AG09319 (cell line): Measurements from ENCODE around the gene RXYLT1.
A peak's percentile ranks its signal among the peaks of the same experiment; 100 is the strongest.

Experiments used
- DNase-seq: peaks from one replicate; pipeline ENCODE4 v3.0.0-alpha.2; 2010; ENCODE audit warnings: low read depth; ENCODE audit errors: extremely low read depth
- TF ChIP-seq, protein P1 (sequence below): IDR thresholded peaks from 2 replicates; pipeline ENCODE4 v1.5.1; 2011; ENCODE audit warnings: low read depth, mild to moderate bottlenecking, inconsistent platforms, low read length, moderate library complexity

The RXYLT1 gene

DNA sequence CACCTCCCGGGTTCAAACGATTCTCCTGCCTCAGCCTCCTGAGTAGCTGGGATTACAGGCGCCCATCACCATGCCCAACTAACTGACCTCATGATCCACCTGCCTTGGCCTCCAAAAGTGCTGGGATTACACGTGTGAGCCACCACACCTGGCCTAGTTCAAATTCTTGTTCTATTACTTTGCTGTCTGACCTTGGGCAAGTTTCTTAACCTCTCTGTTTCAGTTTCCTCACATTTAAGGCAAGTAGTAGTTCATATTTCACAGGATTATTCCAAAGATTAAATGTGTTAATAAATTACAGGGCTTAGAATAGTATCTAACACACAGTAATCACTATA lies 10.9 kb downstream of the RXYLT1 start:
- TF ChIP-seq, protein P1, sequence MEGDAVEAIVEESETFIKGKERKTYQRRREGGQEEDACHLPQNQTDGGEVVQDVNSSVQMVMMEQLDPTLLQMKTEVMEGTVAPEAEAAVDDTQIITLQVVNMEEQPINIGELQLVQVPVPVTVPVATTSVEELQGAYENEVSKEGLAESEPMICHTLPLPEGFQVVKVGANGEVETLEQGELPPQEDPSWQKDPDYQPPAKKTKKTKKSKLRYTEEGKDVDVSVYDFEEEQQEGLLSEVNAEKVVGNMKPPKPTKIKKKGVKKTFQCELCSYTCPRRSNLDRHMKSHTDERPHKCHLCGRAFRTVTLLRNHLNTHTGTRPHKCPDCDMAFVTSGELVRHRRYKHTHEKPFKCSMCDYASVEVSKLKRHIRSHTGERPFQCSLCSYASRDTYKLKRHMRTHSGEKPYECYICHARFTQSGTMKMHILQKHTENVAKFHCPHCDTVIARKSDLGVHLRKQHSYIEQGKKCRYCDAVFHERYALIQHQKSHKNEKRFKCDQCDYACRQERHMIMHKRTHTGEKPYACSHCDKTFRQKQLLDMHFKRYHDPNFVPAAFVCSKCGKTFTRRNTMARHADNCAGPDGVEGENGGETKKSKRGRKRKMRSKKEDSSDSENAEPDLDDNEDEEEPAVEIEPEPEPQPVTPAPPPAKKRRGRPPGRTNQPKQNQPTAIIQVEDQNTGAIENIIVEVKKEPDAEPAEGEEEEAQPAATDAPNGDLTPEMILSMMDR: no peak
- no peak for DNase-seq

GRCh38 chr12:63792338-63792737 lies 12.6 kb downstream of the RXYLT1 start:
- TF ChIP-seq, protein P1: no peak

GRCh38 chr12:63795032-63795687 lies 15.5 kb downstream of the RXYLT1 start:
- TF ChIP-seq, protein P1: no peak
- no peak for DNase-seq

More at GRCh38 chr12:63792338-63792737, 12.6 kb downstream of the RXYLT1 start:
- no peak for DNase-seq

DNA sequence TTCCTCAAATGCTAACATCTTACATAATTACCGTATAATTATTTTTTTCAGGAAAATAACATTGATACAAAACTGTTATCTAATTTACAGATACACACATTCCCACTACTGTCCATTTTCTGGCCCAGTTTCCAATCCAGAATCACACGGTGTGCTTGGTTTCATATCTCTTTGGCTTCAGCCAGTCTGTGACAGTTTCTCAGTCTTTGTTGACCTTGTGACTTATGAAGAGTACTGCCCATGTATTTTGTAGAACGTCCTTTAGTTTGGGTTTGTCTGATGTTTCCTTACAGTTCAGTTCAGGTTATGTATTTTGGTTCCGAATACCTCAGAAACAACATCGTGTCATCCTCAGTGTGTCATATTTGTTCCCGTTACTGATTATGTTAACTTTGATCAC lies 16.2 kb downstream of the RXYLT1 start:
- TF ChIP-seq, protein P1: no peak
- no peak for DNase-seq

- TF ChIP-seq, protein P1: peak; percentile 55
- no peak for DNase-seq
These were observed 22.4 kb downstream of the RXYLT1 start for GRCh38 chr12:63802012-63802608.

DNA sequence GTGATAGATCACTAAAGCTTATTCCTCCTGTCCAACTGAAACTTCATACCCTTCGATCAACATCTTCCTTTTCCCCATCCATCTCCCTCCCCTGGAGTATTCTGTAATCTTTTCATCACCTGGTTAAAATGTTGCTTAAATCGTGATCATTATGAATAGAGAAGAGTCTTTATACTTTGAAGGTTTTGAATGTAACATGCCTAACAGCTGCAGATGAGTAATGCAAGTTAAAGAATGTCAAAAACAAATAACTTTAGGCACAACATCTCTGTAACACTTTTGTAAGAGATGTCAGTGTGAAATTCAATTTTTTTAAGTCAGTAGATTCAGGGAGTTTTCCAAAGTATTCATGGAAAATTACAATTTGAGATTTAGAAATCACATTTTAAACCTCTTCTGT lies 25.0 kb downstream of the RXYLT1 start:
- TF ChIP-seq, protein P1: no peak
- no peak for DNase-seq

GRCh38 chr12:63805704-63806672 lies 26.3 kb downstream of the RXYLT1 start:
- no peak for DNase-seq
- TF ChIP-seq, protein P1: no peak
